Epithelial cell of esophagus (primary cell): Measurements from ENCODE around the gene NTM.

Source experiments
- DNase-seq: peaks from one replicate; pipeline ENCODE4 v3.0.0; 2010; ENCODE audit warnings: low read depth
- H3K4me3 ChIP-seq: 2 replicates; pipeline ENCODE4 v1.5.1; 2011; ENCODE audit warnings: mild to moderate bottlenecking, low read length, control low read depth
- CTCF ChIP-seq: IDR thresholded peaks from 2 replicates; pipeline ENCODE4 v1.5.1; 2011; ENCODE audit warnings: low read depth, mild to moderate bottlenecking, low read length, control low read depth, inconsistent platforms; ENCODE audit not compliant: insufficient read depth; ENCODE audit errors: missing control alignments

NTM gene

GRCh38 chr11:132047167-132047566 is 676.8 kb downstream of the NTM start:
- no peak for DNase-seq
- no peak overlapping the region for H3K4me3 ChIP-seq
- no peak for TF ChIP-seq CTCF

- no peak overlapping the region for H3K4me3 ChIP-seq
- no peak for TF ChIP-seq CTCF
- no peak for DNase-seq
These were observed 677.6 kb downstream of the NTM start for GRCh38 chr11:132048040-132048439.

GRCh38 chr11:132049205-132049604 is 678.8 kb downstream of the NTM start:
- no peak for DNase-seq
- no peak overlapping the region for H3K4me3 ChIP-seq
- no peak for TF ChIP-seq CTCF

GRCh38 chr11:132050049-132050448 is 679.6 kb downstream of the NTM start:
- no peak for DNase-seq
- no peak overlapping the region for H3K4me3 ChIP-seq
- no peak for TF ChIP-seq CTCF

- H3K4me3 ChIP-seq, result no peak overlapping the region
- no peak for DNase-seq
- no peak for TF ChIP-seq CTCF
These were observed 680.3 kb downstream of the NTM start for GRCh38 chr11:132050577-132051165.

- no peak for DNase-seq
- H3K4me3 ChIP-seq, result no peak overlapping the region
- TF ChIP-seq CTCF, result no peak
These were observed 681.3 kb downstream of the NTM start for GRCh38 chr11:132051704-132052103.

- no peak for DNase-seq
- TF ChIP-seq CTCF, result no peak
- no peak overlapping the region for H3K4me3 ChIP-seq
These were observed 681.9 kb downstream of the NTM start for GRCh38 chr11:132052342-132052741.
